Esophagus (tissue), 2 donors: ENCODE data around the gene ACBD5. TPM values are rescaled to one million over a fixed set of nuclear protein-coding genes. Genes with fewer than 3 reads are reported as not detected.
"Not testable (repeated sequence)": the region's sequence is repeated elsewhere in the genome, so short reads cannot be mapped to it uniquely, and the experiment has no call there.

Source experiments
- H3K27ac ChIP-seq, 2 donors: one replicate each; pipeline ENCODE4 v1.5.1; 2013; ENCODE audit warnings: low read depth in 2 of 2, mild to moderate bottlenecking in 2 of 2, inconsistent platforms in 1 of 2, low read length in 1 of 2, moderate library complexity in 1 of 2
- H3K27me3 ChIP-seq, 2 donors: one replicate each; pipeline ENCODE4 v1.6.1; 2013; ENCODE audit warnings: low read length in 2 of 2, control low read depth in 1 of 2, mild to moderate bottlenecking in 1 of 2; ENCODE audit not compliant: insufficient read depth in 2 of 2, control insufficient read depth in 1 of 2
- H3K36me3 ChIP-seq, 2 donors: one replicate each; pipeline ENCODE4 v1.6.1; 2013; ENCODE audit warnings: low read length in 1 of 2; ENCODE audit not compliant: control insufficient read depth in 2 of 2, insufficient read depth in 2 of 2
- H3K4me1 ChIP-seq, 2 donors: one replicate each; pipeline ENCODE4 v1.6.1; 2013; ENCODE audit warnings: low read length in 1 of 2; ENCODE audit not compliant: control insufficient read depth in 2 of 2, insufficient read depth in 2 of 2
- H3K4me3 ChIP-seq, 2 donors: one replicate each; pipeline ENCODE4 v1.5.1; 2013; ENCODE audit warnings: low read length in 2 of 2, mild to moderate bottlenecking in 2 of 2, low read depth in 1 of 2, moderate library complexity in 1 of 2
- H3K9me3 ChIP-seq, 2 donors: one replicate each; pipeline ENCODE4 v1.6.1; 2013; ENCODE audit warnings: mild to moderate bottlenecking in 2 of 2, low read depth in 1 of 2, low read length in 1 of 2, moderate library complexity in 1 of 2; ENCODE audit not compliant: control insufficient read depth in 2 of 2, insufficient read depth in 1 of 2
- WGBS, 2 donors: extraction: QIAGEN DNeasy Blood & Tissue Kit; methylation state at CpG; one replicate each; pipeline ENCODE4 v1.1.7; 2013; 5-methylcytosine and 5-hydroxymethylcytosine counted together
- polyA plus RNA-seq, 2 donors: library from polyadenylated mRNA; stranded (reverse); fragments of 200-250 nt; gene quantifications; one replicate each; pipeline ENCODE4 v1.2.3, GENCODE V29; 2013
- donor health status: healthy with polysubstance abuse.
- donor health status: Bipolar disorder and iron deficiency.

ACBD5 gene
- polyA plus RNA-seq: 1 to 10 TPM; 6.3 to 6.8 TPM

- 0% methylated on average over 58 to 64 of the region's 64 CpGs for WGBS, 2 donors
- Histone ChIP-seq H3K9me3 (no peaks in the 10 kb centered on the region), H3K27ac (peak within 1 kb of the TSS; percentile 100), H3K4me1 (peaks cover 0 to 8% of the 10 kb centered on the region in 2 donors), H3K4me3 (peak within 1 kb of the TSS; percentile 75 to 85), H3K36me3 (no peaks in the 10 kb centered on the region), H3K27me3 (no peaks in the 10 kb centered on the region)
These were observed at the start of gene ACBD5 for GRCh38 chr10:27240212-27241009. ACBD5 (minus strand) TSS chr10:27240797; CDS start chr10:27240688, 109 bp downstream.

- Histone ChIP-seq H3K4me3 (no peak overlapping the region), H3K36me3 (no peaks in the 10 kb centered on the region), H3K9me3 (no peaks in the 10 kb centered on the region), H3K27me3 (no peaks in the 10 kb centered on the region), H3K27ac (no peak overlapping the region), H3K4me1 (no peaks in the 10 kb centered on the region)
- WGBS, 2 donors: 47 to 57% methylated on average over 3 of the region's 3 CpGs
These were observed 44.5 kb upstream of the ACBD5 start for GRCh38 chr10:27285093-27285492.

GRCh38 chr10:27276581-27276980 is 36.0 kb upstream of the ACBD5 start:
- H3K4me1 ChIP-seq: no peaks in the 10 kb centered on the region
- no peaks in the 10 kb centered on the region for H3K9me3 ChIP-seq
- no peaks in the 10 kb centered on the region for H3K36me3 ChIP-seq
- no peak overlapping the region for H3K4me3 ChIP-seq
- H3K27me3 ChIP-seq: no peaks in the 10 kb centered on the region
- no peak overlapping the region for H3K27ac ChIP-seq

- 57 to 69% methylated on average over 3 of the region's 3 CpGs for WGBS, 2 donors
These were observed 25.4 kb upstream of the ACBD5 start for GRCh38 chr10:27266025-27266424.

GRCh38 chr10:27262788-27263187 is 22.2 kb upstream of the ACBD5 start:
- not testable (repeated sequence) for H3K9me3 ChIP-seq, H3K27ac ChIP-seq, H3K27me3 ChIP-seq, H3K36me3 ChIP-seq, H3K4me1 ChIP-seq, H3K4me3 ChIP-seq
- WGBS, 2 donors: 78 to 83% methylated on average over 7 of the region's 7 CpGs

More at GRCh38 chr10:27266025-27266424, 25.4 kb upstream of the ACBD5 start:
- not testable (repeated sequence) for H3K36me3 ChIP-seq, H3K27ac ChIP-seq, H3K4me1 ChIP-seq, H3K9me3 ChIP-seq, H3K27me3 ChIP-seq, H3K4me3 ChIP-seq

GRCh38 chr10:27258838-27259812 is 18.5 kb upstream of the ACBD5 start:
- no peaks in the 10 kb centered on the region for H3K9me3 ChIP-seq
- H3K36me3 ChIP-seq: no peaks in the 10 kb centered on the region
- H3K27ac ChIP-seq: peak overlapping the region in 1 of 2 donors; percentile 21
- WGBS, 2 donors: 9 to 10% methylated on average over 56 to 75 of the region's 75 CpGs
- H3K4me3 ChIP-seq: peak overlapping the region; percentile 50 to 56
- H3K4me1 ChIP-seq: peaks cover 0 to 3% of the 10 kb centered on the region in 2 donors
- H3K27me3 ChIP-seq: peaks cover 0 to 4% of the 10 kb centered on the region in 2 donors

- H3K27me3 ChIP-seq: peaks cover 0 to 4% of the 10 kb centered on the region in 2 donors
- no peak overlapping the region for H3K27ac ChIP-seq
- peak overlapping the region; percentile 50 to 56 for H3K4me3 ChIP-seq
- H3K4me1 ChIP-seq: peaks cover 0 to 3% of the 10 kb centered on the region in 2 donors
- no peaks in the 10 kb centered on the region for H3K36me3 ChIP-seq
- WGBS, 2 donors: 6% methylated on average over 17 to 18 of the region's 18 CpGs
- H3K9me3 ChIP-seq: no peaks in the 10 kb centered on the region
These were observed 17.9 kb upstream of the ACBD5 start for GRCh38 chr10:27258492-27258837.

GRCh38 chr10:27256299-27257189 is 15.9 kb upstream of the ACBD5 start:
- 96 to 97% methylated on average over 28 to 45 of the region's 58 CpGs for WGBS, 2 donors
- Histone ChIP-seq H3K4me3 (no peak overlapping the region), H3K4me1 (peaks cover 0 to 3% of the 10 kb centered on the region in 2 donors), H3K9me3 (no peaks in the 10 kb centered on the region), H3K27me3 (peaks cover 0 to 4% of the 10 kb centered on the region in 2 donors), H3K36me3 (no peaks in the 10 kb centered on the region), H3K27ac (no peak overlapping the region)

- Histone ChIP-seq H3K27ac (no peak overlapping the region), H3K27me3 (peaks cover 0 to under 1% of the 10 kb centered on the region in 2 donors), H3K4me3 (no peak overlapping the region), H3K4me1 (peaks cover 0 to 2% of the 10 kb centered on the region in 2 donors), H3K9me3 (no peaks in the 10 kb centered on the region), H3K36me3 (no peaks in the 10 kb centered on the region)
- WGBS, 2 donors: 94 to 97% methylated on average over 5 of the region's 5 CpGs
These were observed 13.0 kb upstream of the ACBD5 start for GRCh38 chr10:27253576-27253975.
